Aorta (tissue), 5 donors: ENCODE data around the gene TMEM37. TPM values are rescaled to one million over a fixed set of nuclear protein-coding genes. Genes with fewer than 3 reads are reported as not detected.

Experiments used
- ATAC-seq: fragments of 200-7000 bp; cut with Tn5 transposase; one replicate; pipeline ENCODE4 v1.9.1; 2022; ENCODE audit warnings: moderate library complexity; ENCODE audit not compliant: low FRiP score
- DNase-seq, 2 donors: peaks; one replicate each; pipeline ENCODE4 v3.0.0-alpha.2; 2020
- H3K27ac ChIP-seq, 2 donors: one replicate each; pipeline ENCODE4 v1.5.1; 2013; ENCODE audit warnings: low read length in 2 of 2, mild to moderate bottlenecking in 2 of 2, moderate library complexity in 2 of 2, control low read depth in 1 of 2, inconsistent platforms in 1 of 2, low read depth in 1 of 2
- H3K27me3 ChIP-seq, 2 donors: one replicate each; pipeline ENCODE4 v1.6.1; 2013; ENCODE audit warnings: control low read depth in 1 of 2, low read length in 1 of 2, mild to moderate bottlenecking in 1 of 2, moderate library complexity in 1 of 2; ENCODE audit not compliant: insufficient read depth in 2 of 2, control insufficient read depth in 1 of 2
- H3K36me3 ChIP-seq, 2 donors: one replicate each; pipeline ENCODE4 v1.6.1; 2013; ENCODE audit warnings: control low read depth in 1 of 2, low read length in 1 of 2, mild to moderate bottlenecking in 1 of 2; ENCODE audit not compliant: insufficient read depth in 2 of 2, control insufficient read depth in 1 of 2
- H3K4me1 ChIP-seq, 2 donors: one replicate each; pipeline ENCODE4 v1.6.1; 2013; ENCODE audit warnings: low read length in 2 of 2, control low read depth in 1 of 2, mild to moderate bottlenecking in 1 of 2, moderate library complexity in 1 of 2; ENCODE audit not compliant: insufficient read depth in 2 of 2, control insufficient read depth in 1 of 2
- H3K4me3 ChIP-seq, 2 donors: one replicate each; pipeline ENCODE4 v1.5.1; 2013; ENCODE audit warnings: low read length in 2 of 2, control low read depth in 1 of 2, mild to moderate bottlenecking in 1 of 2
- H3K9me3 ChIP-seq: one replicate; pipeline ENCODE4 v1.6.1; 2013; ENCODE audit warnings: mild to moderate bottlenecking, low read length; ENCODE audit not compliant: control insufficient read depth
- WGBS, 2 donors: extraction: QIAGEN DNeasy Blood & Tissue Kit; methylation state at CpG; one replicate each; pipeline ENCODE4 v1.1.7; 2013; 5-methylcytosine and 5-hydroxymethylcytosine counted together
- intact Hi-C, 2 donors: fragments of 100-400 bp; cut with DNase I; formaldehyde crosslinking; loops; one replicate each; pipeline versions ENCODE4 v1.14.2 to v1.15.0; 2022
- polyA plus RNA-seq, 2 donors: library from polyadenylated mRNA; stranded (reverse); fragments of 200-250 nt; gene quantifications; one replicate each; pipeline ENCODE4 v1.2.3, GENCODE V29; 2013
- total RNA-seq, 2 donors: library from RNA; stranded (reverse); fragmentation: NEBNext Ultra II Directional; extraction: Animal tissue kit (Norgen Biotek cat#: 25700); gene quantifications; one replicate each; pipeline ENCODE4 v1.2.1, GENCODE V29; 2021
- donor health status: healthy with polysubstance abuse.
- donor health status: Bipolar disorder and iron deficiency.
- donor health status: DM: no; HTN: no; CAD: no.
- donor health status: DM: no; HTN: no; CAD: no.
- donor health status: DM: yes; HTN: yes; CAD: no.

Gene TMEM37
- total and polyA plus RNA-seq, 4 donors, result 1.2 to 19.8 (median 8.1) TPM

DNA sequence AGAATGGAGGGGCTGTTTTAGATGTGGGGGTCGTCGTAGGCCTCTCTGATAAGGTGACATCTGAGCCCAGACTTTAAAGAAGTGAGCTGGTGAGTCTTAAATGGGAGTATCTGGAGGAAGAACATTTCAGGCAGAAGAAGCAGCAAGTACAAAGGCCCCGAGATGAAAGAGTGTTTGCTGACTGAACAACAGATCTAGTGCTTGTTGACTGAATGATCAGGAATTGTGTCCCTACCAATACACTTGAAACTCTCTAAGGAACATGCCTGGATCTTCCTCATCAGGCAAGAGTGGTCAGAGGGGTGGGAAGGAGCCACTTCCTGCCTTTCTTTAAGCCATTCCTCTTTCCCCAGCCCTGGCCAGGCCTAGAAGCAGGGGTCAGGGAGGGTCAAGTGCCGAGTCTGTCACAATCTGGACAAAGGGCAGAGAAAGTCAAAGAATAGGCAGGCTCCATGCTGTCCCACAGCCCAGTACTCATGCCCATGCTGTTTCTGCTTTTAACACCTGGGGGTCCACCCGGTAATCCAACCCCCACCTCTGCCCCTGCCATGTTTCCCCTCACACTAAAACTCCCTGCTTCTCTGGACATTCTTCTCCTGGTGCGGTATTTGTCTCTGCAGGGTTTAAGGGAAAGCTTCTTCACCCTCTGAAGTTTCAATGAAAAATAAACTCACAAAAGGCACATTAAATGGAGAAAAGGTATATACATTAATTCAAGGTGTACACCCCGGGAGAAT, 3.0 kb upstream of the TMEM37 start:
- WGBS, 2 donors, result 94% methylated on average over 7 of the region's 7 CpGs
- Histone ChIP-seq H3K36me3 (no peaks in the 10 kb centered on the region), H3K27ac (no peak overlapping the region), H3K4me3 (no peak overlapping the region), H3K9me3 (no peaks in the 10 kb centered on the region), H3K4me1 (no peaks in the 10 kb centered on the region), H3K27me3 (no peaks in the 10 kb centered on the region)
- DNase-seq, result peak in 1 of 2 donors; percentile 70
- ATAC-seq, result no peak
- intact Hi-C loops, result no loop called here

DNA sequence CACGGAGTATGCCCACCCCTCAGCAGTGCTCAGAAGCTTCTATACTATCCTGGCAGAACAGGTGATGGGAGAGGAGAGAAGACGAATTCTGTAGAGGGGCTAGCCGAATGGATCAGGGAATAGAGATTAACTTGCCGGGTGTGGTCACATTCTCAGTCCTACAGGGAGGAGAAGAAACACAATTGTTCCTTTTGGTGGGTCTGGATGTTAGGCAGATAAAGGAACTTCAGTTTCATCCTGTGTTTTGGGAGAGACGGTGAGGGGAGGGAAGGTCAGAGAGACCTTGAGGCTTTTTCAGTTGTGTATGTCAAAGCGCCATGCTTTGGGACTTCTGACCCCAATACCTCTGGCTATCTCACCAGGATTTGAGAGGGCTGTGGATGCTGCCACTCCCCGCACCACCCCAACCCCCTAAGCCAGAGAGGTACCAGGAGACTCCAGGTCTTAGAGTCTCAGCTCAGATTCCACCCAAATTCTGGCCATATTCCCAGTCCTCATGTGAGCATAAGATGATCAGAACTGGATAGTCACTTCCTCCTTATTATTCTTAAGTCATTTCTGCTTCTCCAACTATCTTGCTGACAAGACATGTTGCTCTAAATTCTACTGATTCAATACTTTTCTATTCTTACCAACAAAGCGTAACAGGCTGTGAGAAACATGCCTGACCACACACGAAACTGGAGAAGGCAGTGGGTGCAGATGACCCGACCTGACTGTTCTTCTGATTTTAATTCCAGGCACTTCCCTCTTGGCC, 2.3 kb upstream of the TMEM37 start:
- intact Hi-C loops, result no loop called here
- no peaks in the 10 kb centered on the region for H3K36me3 ChIP-seq
- no peak overlapping the region for H3K4me3 ChIP-seq
- ATAC-seq (no peak), DNase-seq (no peak)
- no peaks in the 10 kb centered on the region for H3K9me3 ChIP-seq
- no peaks in the 10 kb centered on the region for H3K4me1 ChIP-seq
- H3K27me3 ChIP-seq, result no peaks in the 10 kb centered on the region
- WGBS, 2 donors, result 88% methylated on average over 10 of the region's 10 CpGs
- no peak overlapping the region for H3K27ac ChIP-seq

DNA sequence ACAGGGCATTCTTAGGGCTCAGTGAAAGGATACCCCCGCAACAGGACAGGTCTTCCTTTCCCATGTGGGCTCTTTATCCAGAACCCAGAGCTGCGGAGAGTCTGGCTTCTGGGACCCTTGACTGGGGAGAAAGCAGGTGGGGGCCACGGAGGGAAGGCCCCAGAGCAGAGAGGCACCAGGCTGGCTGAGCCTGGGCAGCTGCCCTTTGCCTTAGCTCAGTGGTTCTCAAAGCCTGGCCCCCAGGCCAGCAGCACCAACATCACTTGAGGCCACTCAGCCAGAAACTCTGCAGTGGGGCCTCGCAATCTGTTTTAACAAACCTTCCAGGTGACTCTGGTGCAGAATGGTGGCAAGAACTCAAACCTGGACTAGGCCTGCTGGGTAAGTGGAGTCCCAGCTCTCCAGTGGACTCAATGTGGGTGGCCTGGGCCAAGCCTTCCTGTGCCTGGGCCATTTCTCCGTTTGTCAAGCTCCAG, 1.6 kb upstream of the TMEM37 start:
- no peak overlapping the region for H3K27ac ChIP-seq
- 88 to 90% methylated on average over 5 of the region's 5 CpGs for WGBS, 2 donors
- ATAC-seq, result no peak

DNA sequence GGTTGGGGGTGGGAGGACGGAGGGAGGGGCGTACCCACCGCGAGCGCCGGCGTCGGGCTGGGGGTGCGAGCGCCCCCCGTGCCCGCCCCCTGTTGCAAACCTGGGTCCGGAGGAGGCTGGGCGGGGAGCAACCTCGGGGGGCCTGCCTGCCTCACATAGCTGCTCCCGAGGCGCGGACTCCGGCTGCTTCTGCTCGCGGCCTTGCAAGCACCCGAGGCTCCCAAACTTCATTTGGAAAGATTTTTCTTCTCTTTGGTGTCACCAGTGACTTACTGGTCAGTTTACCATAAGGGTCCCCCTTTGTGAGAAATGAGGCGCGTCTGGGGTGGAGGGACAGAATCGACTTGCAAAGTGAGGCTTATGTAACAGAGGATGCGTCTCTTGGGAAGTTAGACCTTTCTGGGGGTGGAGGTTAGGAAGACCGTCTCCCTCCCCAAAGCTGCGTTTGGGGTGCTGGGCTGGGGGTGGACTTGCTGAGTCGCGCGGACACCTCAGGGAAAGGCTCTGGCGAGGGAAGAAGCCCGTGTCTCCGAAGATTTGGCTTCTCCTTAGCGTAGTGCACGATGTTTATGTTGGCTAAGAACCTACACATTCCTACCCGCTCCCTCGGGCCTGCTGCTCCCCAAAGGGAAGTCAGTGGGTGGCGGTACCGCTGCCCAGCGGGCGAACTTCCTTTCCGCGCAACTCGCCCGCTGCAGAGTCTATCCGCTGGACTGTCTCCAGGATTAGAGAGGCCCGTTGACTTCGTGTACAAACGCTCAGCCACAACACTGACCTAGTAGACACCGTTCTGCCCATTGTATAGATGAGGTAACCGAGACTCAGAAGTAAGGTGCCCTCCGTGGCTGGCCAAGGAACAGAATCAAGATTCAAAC, 559 bp downstream of the TMEM37 start:
- Histone ChIP-seq H3K9me3 (no peaks in the 10 kb centered on the region), H3K4me3 (peak overlapping the region; percentile 50 to 54), H3K4me1 (no peaks in the 10 kb centered on the region), H3K36me3 (no peaks in the 10 kb centered on the region), H3K27me3 (no peaks in the 10 kb centered on the region), H3K27ac (no peak overlapping the region)
- intact Hi-C loops, result loop anchor here in 1 of 2 donors (2.0 kb wide), 1 partner anchor 37 kb away; no protein-coding TSS in a partner anchor
- peak; percentile 77 to 82 for DNase-seq
- no peak for ATAC-seq
- WGBS, 2 donors, result 2 to 3% methylated on average over 46 to 53 of the region's 53 CpGs

More for the DNA sequence above, 1.6 kb upstream of the TMEM37 start:
- Histone ChIP-seq H3K4me1 (no peaks in the 10 kb centered on the region), H3K4me3 (no peak overlapping the region), H3K9me3 (no peaks in the 10 kb centered on the region), H3K36me3 (no peaks in the 10 kb centered on the region), H3K27me3 (no peaks in the 10 kb centered on the region)
- intact Hi-C loops, result loop anchor here in 1 of 2 donors (2.0 kb wide), 1 partner anchor 39 kb away; no protein-coding TSS in a partner anchor
- DNase-seq, result no peak

GRCh38 chr2:119432851-119433522, 1.3 kb downstream of the TMEM37 start:
- no peaks in the 10 kb centered on the region for H3K27me3 ChIP-seq
- no peak for ATAC-seq
- H3K9me3 ChIP-seq, result no peaks in the 10 kb centered on the region
- 94 to 98% methylated on average over 17 of the region's 17 CpGs for WGBS, 2 donors
- H3K4me1 ChIP-seq, result no peaks in the 10 kb centered on the region
- no peak for DNase-seq
- intact Hi-C loops, result no loop called here
- H3K4me3 ChIP-seq, result no peak overlapping the region
- no peak overlapping the region for H3K27ac ChIP-seq
- H3K36me3 ChIP-seq, result no peaks in the 10 kb centered on the region

DNA sequence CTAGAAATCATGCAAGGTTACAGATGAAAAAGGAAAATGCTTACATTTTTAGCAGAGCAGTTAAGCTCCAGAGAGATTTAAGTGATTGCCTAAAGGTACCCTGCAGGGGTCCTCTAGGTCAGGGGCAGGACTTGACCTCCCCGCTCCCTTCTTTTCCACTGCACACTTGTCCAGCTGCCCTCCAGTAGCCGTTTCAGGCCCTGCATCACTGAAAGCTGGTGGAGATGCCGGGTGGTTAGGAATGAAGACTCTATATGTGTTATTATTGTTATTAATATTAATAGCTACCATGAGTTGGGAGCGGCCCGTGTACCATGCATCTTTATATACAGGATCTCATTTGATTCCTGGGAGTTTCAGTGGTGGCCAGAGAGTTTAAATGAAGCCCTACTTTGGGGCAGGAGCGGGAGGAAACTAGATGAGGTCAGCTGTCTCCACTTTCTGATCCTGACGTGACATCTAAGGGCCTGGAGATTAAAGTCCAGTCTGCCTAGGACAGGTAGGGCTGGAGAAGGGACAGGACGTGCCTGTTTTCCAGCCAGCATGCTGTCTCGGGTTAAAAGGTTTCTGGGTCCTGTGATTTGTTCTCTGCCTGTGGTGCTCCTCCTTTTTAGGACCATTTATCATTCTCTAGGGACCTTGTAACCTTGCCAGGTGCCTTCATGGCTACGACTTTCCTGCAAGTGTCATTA, 2.1 kb downstream of the TMEM37 start:
- Histone ChIP-seq H3K27ac (no peak overlapping the region), H3K27me3 (no peaks in the 10 kb centered on the region), H3K4me1 (no peaks in the 10 kb centered on the region), H3K9me3 (no peaks in the 10 kb centered on the region), H3K36me3 (no peaks in the 10 kb centered on the region), H3K4me3 (no peak overlapping the region)
- ATAC-seq, result no peak
- intact Hi-C loops, result no loop called here
- no peak for DNase-seq
- WGBS, 2 donors, result 85% methylated on average over 10 of the region's 10 CpGs

- no peaks in the 10 kb centered on the region for H3K27me3 ChIP-seq
These were observed 3.0 kb downstream of the TMEM37 start for GRCh38 chr2:119434664-119435063.

More at GRCh38 chr2:119434664-119435063, 3.0 kb downstream of the TMEM37 start:
- no peaks in the 10 kb centered on the region for H3K9me3 ChIP-seq
- H3K4me1 ChIP-seq, result no peaks in the 10 kb centered on the region
- no peak overlapping the region for H3K27ac ChIP-seq
- ATAC-seq (no peak), DNase-seq (no peak)
- H3K36me3 ChIP-seq, result no peaks in the 10 kb centered on the region
- intact Hi-C loops, result no loop called here
- 90 to 92% methylated on average over 6 of the region's 6 CpGs for WGBS, 2 donors
- H3K4me3 ChIP-seq, result no peak overlapping the region
